AG09319 (cell line): ENCODE results near the gene QTRT2.
A peak's percentile ranks its signal among the peaks of the same experiment; 100 is the strongest.

Experiments used
- DNase-seq: peaks from one replicate; pipeline ENCODE4 v3.0.0-alpha.2; 2010; ENCODE audit warnings: low read depth; ENCODE audit errors: extremely low read depth
- CTCF ChIP-seq: IDR thresholded peaks from 2 replicates; pipeline ENCODE4 v1.5.1; 2011; ENCODE audit warnings: low read depth, mild to moderate bottlenecking, inconsistent platforms, low read length, moderate library complexity

The QTRT2 gene

DNA sequence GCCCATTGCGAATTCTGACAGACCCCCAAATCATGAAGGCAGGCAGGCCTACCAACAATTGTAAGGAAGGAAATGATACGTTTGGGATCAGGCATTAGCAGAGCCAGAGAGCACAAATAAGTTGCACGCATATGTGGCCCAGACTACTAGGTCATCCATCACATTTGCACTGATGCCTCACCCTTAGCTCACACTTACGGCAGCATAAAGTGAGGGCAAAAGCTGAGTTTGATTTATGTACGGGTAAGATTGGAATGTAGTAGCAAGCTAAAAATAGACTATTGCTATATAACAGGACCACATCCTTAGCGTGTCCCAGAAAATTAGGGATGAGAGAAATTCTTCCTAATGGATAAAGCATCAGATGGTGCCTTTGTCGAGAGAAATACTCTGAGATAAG lies 58.6 kb downstream of the QTRT2 start:
- DNase-seq = no peak
- TF ChIP-seq CTCF = no peak

DNA sequence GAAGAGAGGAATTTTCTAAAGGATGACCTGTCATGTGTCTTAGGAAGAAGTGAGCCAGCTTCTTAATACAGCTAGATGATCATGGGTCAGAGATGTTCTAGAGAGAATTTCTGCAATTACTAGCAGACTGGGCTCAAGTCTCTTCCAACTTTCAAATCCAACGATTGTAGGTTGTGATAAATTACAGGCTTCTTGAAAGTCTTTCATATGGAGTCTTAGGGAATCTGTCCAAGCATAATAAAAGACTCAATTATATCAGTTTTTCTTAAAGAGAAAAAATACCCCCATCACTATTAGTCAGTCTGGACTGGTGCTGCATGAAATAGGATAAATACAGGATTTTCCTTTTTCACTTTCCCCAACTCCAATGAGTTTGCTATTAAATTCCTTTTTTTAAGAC lies 63.2 kb downstream of the QTRT2 start:
- no peak for DNase-seq
- no peak for TF ChIP-seq CTCF

DNA sequence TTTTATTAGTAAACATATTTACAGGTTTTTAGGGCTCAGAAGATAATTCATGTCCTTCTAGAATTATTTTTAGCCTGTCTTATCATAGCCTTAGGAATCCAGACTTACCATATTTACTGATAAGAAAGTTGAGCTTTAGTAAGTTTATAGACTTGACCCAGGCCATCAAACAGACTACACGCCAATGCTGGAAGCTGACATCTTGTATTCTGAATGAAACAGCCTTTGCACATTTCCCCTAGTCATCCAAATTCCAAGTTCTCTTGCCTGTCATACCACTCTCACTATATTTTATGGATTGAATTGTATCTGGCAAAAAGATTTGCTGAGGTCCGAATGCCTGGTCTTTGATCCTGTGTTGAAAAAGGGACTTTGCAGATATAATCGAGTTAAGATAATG lies 63.7 kb downstream of the QTRT2 start:
- DNase-seq = no peak
- no peak for TF ChIP-seq CTCF

DNA sequence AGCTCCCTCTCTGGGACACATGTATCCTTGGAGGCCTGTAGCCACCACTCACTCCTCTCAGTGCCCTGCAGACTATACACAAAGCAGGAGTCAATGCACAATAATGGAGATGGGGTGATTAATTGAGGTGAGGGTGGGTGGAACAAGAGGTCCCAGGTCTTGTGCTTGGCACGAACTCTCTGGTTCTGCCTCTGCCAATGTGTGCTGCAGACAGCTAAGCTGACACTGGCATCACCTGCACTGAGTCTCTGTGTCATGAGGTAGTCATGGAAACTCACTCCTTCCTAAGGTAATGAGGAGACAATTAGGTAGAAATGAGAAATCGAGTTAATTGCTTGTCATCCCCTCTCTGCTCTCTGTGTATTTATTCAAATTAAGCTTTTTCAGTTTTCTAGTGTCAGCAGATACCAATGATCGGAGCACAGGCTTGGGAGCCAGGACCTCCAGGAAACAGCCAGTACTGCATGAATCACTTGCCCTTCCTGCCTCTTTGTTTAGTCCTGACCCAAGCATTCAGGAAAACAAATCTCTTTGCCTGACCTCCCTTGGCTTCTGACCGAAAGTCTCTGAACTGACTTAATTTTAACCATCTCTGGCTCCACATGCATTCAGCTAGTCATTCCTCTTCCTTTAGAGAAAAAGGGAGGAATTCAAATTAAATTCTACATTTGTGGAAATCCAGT lies 65.6 kb downstream of the QTRT2 start:
- no peak for TF ChIP-seq CTCF
- DNase-seq = peak; percentile 12

DNA sequence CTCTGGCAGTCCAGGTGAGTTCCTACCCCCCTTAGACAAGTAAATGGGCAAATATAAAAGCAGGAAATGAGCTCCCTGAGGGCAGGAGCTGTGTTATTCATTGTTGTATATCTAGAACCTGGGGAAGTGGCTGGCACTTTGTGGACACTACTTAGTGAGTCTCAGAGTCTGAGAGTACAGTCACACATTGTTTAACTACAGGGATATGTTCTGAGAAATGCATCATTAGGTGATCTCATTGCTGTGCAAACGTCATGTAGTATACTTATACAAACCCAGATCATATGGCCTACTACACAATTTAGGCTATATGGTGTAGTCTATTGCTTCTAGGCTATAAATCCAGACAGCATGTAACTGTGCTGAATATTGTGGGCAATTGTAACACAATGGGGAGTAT lies 69.9 kb downstream of the QTRT2 start:
- no peak for TF ChIP-seq CTCF
- no peak for DNase-seq

GRCh38 chr3:114127517-114127916 lies 71.0 kb downstream of the QTRT2 start:
- TF ChIP-seq CTCF = no peak
- no peak for DNase-seq

DNA sequence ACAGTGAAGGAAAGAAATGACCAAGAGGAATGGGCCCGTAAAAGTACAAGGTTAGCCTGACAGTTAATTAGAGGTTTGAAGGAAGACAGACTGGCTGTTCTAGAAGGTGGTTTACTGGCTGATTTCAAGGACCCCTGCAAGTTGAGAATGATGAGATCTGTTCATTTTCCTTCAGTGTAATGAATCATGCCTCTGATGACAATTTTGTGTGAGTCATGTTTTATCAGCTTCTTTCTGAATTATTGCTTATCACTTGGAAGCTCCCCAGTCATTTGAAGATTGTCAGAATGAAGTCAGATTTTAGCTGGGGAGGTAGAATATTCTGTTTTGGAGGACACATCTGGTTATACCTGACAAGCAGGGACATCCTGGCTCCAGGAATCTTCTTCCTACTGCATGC lies 71.7 kb downstream of the QTRT2 start:
- DNase-seq = no peak
- TF ChIP-seq CTCF = no peak
